ENCODE measurements around the gene ITSN1.

The ITSN1 gene

DNA sequence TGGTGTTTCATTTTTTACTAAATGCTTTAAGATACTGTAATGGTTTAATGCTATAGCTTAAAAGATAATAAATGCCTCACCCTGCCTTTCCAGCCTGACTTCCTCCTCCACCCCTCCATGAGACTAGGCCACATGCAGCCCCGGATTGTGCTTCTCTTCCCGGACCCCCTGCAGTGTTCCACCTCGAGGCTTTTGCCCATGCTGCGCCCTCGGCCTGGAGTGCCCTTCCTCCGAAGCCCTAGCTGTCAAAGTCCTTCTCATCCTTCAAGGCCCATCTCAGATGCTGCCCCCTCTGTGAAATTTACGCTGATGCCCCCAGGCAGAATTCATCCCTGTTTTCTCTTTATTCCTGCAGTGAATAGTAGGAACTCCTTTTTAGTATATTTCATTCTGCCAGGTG lies 174.8 kb downstream of the ITSN1 start:
- DNase-seq = no peak

DNA sequence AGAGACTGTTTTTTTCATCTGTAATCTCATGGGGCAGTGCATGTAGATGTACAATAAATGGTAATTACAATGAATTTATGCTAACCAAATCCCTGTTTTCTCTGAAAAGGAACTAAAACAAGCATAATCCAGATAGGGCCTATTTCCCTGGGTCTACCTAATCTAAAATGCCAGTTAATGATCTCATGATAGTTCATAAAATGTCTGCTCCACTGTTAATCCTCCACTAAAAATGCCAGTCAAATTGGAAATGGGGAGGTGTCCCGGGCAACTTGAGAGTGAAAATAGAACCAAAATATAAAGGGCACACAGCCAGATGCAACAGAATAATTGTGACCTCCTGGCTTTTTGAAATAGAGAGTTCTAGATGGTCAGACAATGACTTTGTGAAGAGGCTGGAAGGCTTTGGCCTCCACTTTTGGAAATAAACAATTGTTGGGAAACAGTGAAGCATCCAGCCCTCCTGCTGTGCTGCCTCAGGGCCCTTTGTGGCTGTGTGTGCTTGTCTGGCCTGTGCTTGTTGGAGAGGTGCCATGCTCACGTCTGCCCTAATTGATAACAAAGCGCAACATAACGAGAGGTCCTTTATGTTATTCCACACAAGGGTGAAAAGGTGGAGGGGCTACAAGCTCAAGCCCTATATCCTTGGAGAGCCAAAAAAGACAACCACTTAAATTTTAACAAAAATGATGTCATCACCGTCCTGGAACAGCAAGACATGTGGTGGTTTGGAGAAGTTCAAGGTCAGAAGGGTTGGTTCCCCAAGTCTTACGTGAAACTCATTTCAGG lies 175.6 kb downstream of the ITSN1 start:
- DNase-seq = no peak

DNA sequence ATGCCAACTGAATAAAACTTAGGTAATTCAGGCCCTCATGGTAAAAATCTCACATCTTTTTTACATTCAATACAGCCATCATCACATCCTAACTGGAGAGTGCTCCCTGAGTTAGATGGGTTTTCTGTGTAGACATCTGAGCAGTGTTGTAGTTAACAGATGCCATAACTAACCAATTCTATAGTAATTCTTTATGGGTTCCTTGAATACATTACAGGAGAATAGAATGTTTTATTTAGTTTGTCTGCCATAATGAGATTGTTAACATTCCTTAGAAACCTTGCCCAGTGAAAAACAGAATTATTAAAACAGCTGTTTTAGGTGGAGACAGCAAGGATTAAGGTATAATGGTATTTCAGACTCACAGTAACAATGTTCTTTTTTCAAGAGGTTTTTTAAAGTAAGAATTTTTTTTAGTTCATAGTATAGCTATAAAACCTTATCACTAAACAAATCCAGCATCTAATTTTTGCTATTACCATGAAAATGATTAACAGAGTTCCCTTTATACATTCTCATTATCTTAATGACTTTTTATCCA lies 178.0 kb downstream of the ITSN1 start:
- no peak for DNase-seq

DNA sequence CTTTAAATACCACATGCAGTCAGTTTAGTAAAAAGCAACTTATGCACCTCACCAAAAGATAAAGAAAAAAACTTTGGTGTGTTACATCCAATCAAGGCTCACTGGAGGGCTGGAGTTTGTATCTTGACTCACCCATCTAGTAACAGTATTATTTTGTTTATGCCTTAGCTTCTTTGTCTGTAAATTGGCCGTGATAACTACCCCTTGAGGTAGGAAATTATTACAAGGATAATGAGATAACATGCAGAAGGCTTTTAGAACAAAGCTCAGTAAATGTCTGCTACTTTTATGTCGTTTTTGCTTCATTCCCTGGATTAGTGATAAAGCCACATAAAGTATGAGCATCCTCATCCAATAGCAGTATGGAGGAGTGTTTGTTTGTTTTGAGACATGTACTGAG lies 178.5 kb downstream of the ITSN1 start:
- DNase-seq = no peak

DNA sequence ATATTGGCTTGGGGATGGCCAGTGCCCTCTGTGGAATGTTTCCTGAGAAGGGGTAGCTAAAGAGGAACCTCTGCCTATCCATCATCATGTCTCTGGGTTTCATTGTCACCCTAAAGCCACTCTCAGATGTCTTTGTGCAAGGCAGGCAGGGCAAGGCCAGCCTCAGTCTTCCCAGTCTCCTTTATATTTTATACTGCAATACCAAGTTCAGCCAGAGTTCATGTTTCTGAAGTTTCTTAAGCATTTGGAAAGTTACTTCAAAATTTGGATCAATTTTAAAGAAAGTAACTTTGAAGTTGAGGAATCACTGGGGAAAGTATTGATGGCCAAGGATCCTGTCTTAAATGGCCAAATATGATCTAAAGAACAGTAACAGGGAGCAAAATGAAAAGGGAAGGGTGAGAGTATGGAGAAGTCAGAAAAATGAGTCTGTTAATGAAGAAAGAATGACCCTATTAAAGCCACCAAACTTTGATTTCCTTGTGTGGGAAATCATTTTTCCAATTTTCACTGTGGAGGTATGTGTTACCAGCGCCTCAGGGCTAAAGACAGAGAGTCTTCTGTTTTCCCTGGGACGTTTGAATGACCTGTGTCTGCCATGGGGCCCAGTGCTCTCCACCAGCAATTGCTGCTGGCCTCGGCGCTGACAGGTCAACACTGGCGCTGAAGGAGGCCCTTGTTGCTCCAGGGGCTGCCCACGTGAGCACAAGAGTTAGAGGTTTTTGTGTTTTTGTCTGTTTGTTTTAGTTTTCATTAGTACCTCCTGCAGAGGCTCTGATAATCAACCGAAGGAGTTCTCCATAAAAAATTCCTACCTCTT lies 179.4 kb downstream of the ITSN1 start:
- no peak for DNase-seq

DNA sequence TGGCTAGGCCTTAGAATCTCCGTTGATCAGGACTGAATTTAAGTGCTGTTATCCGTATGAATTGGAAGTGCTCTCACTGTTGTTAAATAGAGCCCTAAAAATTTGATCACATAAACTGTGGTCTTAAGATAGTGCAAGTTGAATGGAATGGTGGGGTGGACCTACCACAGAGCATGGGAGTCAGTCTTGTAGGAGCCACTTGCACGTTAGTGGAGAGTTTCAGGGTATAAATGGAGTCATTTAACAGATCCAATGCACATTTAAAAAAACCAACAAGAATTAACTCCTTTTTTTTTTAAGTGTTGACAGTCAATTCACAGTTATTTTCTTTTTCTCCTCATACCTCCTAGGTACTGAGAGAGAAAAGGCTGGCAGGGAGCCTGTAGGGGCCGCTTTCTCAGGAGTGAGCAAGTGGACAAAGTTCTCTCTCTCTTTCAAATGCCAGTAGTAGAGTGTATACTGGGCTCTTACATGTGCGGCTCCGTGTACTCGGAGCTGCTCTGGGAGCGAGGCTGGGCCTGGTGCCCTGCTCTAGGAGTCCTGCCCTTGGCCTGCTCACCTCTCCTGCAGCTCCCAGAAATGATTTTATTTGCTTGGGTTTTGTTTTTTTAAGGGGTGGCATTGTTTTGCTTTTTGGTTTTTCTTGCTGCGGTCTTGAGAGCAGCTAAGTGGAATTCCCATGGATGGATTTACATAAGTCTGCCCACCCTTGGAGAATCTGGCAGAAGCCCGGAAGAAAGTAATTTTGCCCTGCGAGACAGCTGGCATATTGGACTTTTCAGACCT lies 182.0 kb downstream of the ITSN1 start:
- DNase-seq = no peak

DNA sequence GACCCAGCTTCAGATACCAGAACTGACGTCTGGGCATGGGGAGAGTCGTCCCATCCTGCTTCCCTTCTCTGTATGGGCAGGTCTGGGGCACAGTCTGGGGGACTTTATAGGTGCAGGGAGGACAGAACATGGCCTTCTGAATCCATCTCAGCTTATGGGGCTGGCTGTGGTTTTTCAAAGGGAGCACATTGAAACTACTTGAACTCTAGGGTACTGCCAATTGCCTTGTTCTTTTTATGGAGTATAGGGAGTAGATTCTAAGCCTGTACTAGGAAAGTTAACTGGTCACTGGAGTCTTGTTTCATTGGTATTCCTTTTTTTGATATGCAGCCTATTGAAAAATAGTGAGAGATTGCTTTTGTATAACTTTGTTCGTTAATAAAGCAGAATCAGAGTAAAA lies 183.1 kb downstream of the ITSN1 start:
- DNase-seq = no peak

DNA sequence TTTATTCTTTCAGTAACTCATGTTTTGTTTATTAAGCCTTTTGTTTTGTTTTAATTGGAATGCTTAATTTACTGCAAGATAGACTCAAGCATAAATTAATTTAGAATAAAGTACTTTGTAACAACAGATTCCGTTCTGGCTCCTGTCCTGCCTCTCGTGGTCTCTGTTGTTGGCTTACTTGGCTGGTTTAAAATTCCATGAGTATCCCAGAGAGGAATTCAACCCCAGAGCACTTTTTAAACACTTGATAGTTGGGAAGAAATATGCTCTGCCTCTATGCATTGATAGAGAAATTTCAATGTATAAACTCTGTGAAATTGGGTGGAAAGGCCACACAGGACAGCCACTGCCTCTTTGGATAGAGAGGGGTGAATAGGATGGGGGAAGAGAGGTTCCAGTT lies 183.6 kb downstream of the ITSN1 start:
- no peak for DNase-seq

DNA sequence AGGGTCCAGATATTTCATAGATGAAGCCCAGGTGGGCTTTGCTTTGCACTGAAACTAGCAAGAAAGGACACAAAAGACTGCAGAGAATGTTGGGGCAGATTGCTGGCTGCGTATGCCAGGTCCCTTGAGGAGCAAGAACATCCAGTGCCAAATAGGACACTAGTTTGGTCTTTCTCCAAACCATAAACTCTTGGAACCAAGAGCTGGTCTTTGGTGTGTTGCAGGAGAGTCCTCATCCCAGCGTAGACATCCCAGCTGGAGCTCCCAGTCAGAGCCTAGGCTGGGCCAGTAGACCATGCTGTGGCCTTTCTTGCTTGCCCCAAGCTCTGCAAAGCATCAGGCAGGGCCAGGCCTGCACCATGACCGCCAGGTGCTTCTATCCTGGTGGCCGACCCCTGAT lies 185.8 kb downstream of the ITSN1 start:
- DNase-seq = no peak

DNA sequence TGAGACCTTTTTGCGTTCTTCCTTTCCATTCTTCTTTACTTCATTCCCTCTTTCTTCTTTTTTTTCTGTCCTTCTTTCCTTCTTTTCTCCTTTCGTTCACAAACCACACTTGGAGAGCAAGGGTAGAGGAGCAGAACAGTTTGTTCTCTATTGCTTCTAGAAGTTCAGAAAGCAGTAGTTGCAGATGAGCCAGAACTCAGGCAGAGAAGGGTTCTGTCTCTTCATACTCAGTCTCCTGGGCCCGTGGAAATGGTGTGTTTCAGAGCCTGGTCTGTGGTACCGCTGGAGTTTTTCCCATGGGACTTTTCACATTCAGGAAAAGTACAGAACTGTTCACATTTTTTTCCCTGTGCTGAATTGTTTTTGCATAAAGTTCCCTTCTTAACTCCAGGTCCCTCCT lies 186.3 kb downstream of the ITSN1 start:
- DNase-seq = no peak

DNA sequence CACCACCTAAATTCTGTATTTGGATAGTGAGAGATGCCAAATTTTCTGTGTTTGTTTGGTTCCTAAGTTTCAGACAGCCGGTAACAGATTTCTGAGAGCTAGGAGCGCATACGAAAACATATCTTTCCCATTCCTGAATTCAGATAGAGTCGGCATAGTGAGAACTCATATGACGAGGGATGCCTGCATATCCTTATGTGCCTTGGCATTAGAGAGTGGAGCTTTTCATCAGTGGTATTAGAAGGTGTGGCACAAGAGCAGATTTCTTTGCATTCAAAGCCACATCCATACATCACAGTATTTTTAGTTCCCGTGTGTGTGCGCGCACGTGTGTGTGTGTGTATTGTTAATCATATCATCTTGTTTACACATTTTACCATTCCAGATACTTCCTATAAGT lies 187.5 kb downstream of the ITSN1 start:
- no peak for DNase-seq

DNA sequence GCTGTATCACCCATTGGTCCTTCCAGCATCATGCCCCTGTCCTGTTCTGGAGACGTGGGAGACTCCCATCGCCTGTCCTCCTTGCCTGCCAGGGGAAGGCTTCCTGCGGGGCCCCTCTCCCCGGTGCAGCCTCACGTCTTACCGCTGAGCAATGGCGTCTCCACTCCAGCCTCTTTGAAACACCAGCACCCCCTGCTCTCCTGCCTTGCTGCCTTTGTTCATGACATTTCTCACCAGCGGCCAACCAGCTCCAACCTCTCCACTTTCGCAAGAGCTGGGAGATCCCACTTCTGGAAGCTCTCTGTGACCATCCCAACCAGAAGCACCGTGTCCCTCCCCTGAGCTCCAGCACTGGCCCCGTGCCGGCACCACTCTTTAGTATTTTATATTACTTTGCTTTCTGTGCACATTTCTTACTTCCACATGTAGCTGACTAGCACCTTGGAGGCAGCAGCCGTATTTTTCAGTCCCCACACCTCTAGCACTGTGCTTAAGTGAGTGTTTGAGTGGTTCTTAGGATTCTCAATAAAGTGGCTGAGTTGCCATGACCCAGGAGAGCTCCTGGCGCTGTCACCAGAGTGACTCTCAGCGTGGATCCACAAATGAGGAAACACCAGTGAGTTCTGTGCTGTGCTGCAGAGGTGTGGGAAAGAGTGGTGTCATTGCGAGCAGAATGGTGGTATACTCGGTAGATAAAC lies 189.8 kb downstream of the ITSN1 start:
- no peak for DNase-seq

DNA sequence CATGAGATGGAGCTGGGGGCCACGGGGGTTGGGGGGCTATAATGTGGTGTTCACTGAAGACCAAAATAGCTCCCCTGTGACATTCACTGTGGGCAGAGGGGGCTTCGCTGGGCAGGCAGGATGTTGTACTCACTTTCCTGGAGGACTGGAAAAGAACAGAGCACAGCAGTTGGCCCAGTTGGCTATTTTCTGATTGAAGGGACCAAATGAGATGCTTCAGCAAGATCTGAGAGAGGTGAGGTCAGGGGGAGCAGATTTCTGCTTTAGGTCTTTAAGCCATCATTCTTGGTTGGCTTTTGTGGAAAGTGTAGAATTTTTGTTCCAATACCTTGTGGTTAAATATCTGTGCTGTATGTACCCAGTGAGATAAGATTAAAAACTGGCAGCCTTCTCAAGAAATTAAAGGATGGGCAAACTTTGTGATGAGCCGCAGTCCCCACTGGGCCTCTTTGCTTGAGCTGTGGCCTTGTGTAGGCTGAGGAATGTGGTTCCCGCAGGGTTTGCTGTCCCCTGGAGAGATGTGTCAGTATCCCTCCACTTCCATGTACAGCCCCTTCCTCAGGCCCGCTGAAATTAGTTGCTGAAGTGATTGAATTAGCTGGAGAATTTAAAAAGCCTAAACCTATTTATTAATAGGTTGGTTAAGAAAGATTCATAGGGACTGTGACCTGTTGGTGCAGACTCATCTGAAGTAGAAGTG lies 192.7 kb downstream of the ITSN1 start:
- no peak for DNase-seq

DNA sequence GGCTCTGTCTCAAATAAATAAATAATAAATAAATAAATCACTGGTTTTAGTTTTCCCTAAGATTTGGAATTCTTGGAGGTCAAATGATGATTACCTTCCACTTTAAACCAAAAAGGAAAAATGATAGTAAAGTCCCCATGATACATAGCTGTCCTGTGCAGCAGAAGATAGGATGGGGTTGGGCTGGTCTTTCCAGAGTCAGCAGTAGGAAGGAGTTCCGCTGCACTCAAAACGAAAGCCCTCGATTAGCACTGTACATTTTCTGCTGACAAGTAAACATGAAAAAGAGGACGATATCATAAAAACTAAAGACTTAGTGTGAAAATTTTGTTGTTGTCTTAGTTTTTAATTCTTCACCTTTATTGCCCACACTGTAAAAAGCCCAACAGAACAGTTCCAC lies 193.6 kb downstream of the ITSN1 start:
- DNase-seq = no peak

DNA sequence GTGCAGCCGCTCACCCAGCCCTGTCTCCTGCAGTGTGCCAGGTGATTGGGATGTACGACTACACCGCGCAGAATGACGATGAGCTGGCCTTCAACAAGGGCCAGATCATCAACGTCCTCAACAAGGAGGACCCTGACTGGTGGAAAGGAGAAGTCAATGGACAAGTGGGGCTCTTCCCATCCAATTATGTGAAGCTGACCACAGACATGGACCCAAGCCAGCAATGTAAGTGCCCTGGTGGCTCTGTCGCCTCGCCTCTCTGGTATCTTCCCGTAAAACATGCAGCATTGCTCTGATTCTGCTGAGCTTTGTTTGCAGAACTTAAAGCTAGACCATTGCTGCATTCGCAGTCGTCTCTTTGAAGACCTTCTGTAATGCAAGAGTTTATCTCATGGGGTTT lies 194.1 kb downstream of the ITSN1 start:
- DNase-seq = no peak

DNA sequence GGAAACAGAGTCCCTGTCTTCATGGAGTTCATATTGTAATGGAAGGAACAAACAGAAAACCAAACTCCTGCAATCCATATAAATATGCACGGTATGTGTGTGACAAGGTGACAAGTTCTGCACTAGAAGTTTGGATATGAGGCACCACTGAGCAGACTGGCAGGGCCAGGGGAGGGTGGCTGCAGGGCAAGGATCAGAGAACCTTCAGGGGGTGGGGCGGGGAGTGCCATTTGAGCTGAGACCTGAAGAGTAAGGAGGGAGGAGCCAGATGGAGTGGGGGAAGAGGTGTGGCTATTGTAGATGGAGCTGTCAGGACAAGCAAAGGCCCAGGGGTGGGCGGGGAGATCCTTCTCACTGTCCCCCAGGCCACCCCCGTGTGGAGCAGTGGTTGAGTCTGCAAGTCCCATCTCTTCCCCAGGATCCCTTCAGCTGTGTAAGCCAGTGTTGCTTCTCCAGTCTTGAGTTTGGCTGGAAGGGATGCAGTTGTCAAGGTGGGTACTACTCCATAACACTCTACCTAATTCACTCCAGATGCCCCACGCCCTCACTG lies 196.9 kb downstream of the ITSN1 start:
- DNase-seq = no peak

DNA sequence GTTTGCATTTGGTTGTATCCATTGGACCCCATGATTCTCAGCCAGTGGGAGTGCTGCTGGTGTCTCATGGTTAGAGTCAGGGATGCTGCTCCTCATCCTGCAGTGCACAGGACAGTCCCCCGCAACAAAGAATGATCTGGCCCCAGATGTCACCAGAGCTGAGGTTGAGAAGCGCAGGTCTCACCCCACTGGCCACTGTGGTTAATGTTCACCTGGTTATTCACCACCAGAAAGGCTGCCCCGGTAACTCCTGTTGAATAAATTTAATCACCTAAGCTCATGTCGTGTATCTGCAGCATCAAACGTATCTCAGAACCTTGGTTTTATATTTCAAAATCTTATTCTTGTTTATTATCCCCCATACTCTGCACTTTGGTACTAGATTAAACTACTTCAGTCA lies 197.5 kb downstream of the ITSN1 start:
- DNase-seq = no peak

DNA sequence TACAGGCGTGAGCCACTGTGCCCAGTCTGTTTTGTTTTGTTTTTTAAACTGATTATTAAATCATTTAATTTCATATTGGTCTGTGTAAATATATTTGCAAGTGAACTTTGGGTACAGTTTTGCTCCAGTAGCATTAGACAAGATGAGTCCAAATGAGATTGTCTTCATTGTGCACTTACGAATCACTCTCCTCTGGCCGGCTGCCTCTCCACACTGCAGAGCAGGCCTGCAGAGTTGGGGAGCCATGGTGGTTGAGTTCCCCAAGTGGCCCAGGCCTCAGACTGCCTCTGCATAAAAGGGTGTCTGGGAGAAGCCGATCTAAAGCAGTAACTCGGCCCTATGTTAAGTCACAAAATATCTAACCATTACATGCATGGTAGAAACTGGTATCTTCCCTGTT lies 198.5 kb downstream of the ITSN1 start:
- no peak for DNase-seq

DNA sequence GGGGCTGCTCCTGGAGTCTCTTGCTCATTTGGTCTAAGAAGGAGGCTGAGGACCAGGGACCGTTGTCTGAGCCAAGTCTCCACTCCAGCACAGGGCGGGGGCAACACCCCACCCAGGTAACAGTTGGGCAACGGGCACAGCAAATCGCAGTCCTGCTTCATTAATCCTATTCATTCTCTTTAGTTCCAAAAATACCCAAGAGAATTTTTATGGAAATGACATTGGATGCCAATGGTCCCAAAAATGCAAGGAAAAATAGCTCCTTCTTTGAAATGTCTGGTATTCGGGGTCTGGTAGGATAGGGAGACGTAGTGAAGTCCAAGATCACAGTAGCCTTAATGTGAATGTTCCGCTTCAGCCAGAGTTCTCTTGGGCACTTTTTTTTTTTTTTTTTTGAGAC lies 199.3 kb downstream of the ITSN1 start:
- DNase-seq = no peak

DNA sequence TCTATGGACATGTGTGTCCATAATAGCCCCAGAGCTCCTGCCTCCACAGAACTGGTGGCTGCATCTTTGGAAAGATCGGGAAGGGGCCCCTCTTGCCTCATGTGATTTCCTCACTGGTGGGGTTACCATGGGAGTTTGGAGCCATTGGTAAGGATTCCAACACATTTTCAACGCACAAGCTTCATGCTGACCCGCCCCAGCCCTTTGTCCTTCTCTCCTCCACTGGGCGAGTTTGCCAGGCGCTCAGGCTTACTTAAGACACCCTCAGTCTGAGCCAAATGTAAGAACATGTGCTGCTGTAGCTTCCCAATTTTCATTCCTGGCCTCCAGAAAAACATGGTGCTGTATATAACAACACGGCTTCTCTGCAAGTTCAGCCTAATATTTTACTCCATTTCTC lies 200.9 kb downstream of the ITSN1 start:
- no peak for DNase-seq

DNA sequence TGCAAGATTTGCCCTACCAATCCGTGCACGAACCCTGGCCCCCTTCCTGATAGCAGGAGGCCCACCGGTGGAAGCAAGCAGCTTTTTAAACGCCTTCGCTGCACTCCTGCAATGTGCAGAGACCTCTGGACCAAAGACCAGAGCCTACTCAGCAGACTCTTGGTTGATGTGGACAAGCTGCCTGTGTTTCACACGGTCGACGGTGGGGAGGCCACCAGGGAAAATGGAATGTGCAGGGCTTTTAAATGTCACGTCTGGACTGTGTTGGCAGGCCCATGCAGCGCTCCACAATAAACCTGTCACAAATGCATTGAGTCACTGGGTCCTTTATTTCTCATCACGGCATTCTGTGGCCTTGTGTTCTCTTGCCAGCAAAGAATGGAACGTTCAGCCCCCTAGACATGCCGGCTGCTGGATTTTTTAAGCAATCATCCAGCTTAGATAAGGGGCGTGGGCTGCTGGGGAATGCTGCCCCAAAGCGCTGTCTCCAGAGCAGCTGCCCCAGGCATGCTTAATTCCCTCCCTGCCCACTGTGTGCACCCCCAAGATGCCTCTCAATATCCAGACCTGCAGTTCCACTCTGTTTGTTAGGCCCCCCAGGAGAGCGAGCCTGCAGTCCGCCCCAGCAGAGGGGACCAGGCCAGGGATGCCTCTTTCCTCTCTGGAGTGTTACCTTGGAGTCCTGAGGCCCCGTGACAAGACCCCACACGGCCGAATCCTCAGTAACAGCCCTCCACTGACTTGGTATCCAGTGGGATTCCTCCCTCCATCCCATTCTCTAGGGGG lies 202.0 kb downstream of the ITSN1 start:
- no peak for DNase-seq

All from activated naive CD4-positive, alpha-beta T cell treated with Interleukin-2 at 50 U/mL for 16 hours (primary cell).